DND-41 (cell line): ENCODE measurements around the gene NEDD4L.
"Not testable (repeated sequence)": the region's sequence is repeated elsewhere in the genome, so short reads cannot be mapped to it uniquely, and the experiment has no call there.

Experiments used
- ATAC-seq: fragments of 200-7000 bp; cut with Tn5 transposase; 3 replicates; pipeline ENCODE4 v1.9.1; 2021; ENCODE audit warnings: low read depth; ENCODE audit not compliant: insufficient read depth
- DNase-seq: peaks from one replicate; pipeline ENCODE4 v3.0.0-alpha.2; 2020
- H2AFZ ChIP-seq: 2 replicates; pipeline ENCODE4 v1.6.0; 2012; ENCODE audit warnings: low read depth, low read length
- H3K27ac ChIP-seq: 2 replicates; pipeline ENCODE4 v1.5.1; 2012; ENCODE audit warnings: low read length, inconsistent platforms
- H3K27me3 ChIP-seq: fragments of 200-600 bp; sonication (generic); 2 replicates; pipeline ENCODE4 v1.6.0; 2012; ENCODE audit warnings: low read length, mild to moderate bottlenecking, inconsistent platforms; ENCODE audit not compliant: insufficient read depth, poor library complexity
- H3K36me3 ChIP-seq: 2 replicates; pipeline ENCODE4 v1.5.1; 2012; ENCODE audit warnings: low read length, inconsistent platforms; ENCODE audit not compliant: insufficient read depth
- H3K4me1 ChIP-seq: 2 replicates; pipeline ENCODE4 v1.5.1; 2012; ENCODE audit warnings: mild to moderate bottlenecking, low read length; ENCODE audit not compliant: insufficient read depth
- H3K4me2 ChIP-seq: 2 replicates; pipeline ENCODE4 v1.6.0; 2012; ENCODE audit warnings: mild to moderate bottlenecking, moderate library complexity, low read length, inconsistent platforms; ENCODE audit not compliant: insufficient read depth
- H3K4me3 ChIP-seq, 2 experiments: fragments of 200-600 bp in 1 of 2; shearing (Covaris generic) in 1 of 2; 2 replicates each; pipeline ENCODE4 v1.5.1; 2012 to 2016; ENCODE audit warnings: inconsistent platforms in 2 of 2, low read length in 2 of 2, mild to moderate bottlenecking in 2 of 2, low read depth in 1 of 2, moderate library complexity in 1 of 2
- H3K79me2 ChIP-seq: 2 replicates; pipeline ENCODE4 v1.6.0; 2012; ENCODE audit warnings: low read length, inconsistent platforms; ENCODE audit not compliant: insufficient read depth
- H3K9ac ChIP-seq: 2 replicates; pipeline ENCODE4 v1.6.0; 2012; ENCODE audit warnings: low read depth, mild to moderate bottlenecking, inconsistent platforms, low read length, moderate library complexity
- H3K9me3 ChIP-seq: 2 replicates; pipeline ENCODE4 v1.5.1; 2012; ENCODE audit warnings: low read length, moderate library complexity, mild to moderate bottlenecking, inconsistent platforms; ENCODE audit not compliant: insufficient read depth, severe bottlenecking
- H4K20me1 ChIP-seq: 2 replicates; pipeline ENCODE4 v1.6.0; 2012; ENCODE audit warnings: low read length; ENCODE audit not compliant: insufficient read depth
- EZH2 ChIP-seq: IDR thresholded peaks from 3 replicates; pipeline ENCODE4 v1.6.1; 2012; ENCODE audit warnings: borderline replicate concordance, low read depth, mild to moderate bottlenecking, moderate library complexity, low read length, inconsistent platforms; ENCODE audit not compliant: severe bottlenecking
- TF ChIP-seq, protein P1 (sequence below): IDR thresholded peaks from 2 replicates; pipeline ENCODE4 v1.5.1; 2012; ENCODE audit warnings: borderline replicate concordance, low read length, moderate library complexity, mild to moderate bottlenecking; ENCODE audit not compliant: poor library complexity, severe bottlenecking; ENCODE audit errors: extremely low read depth

NEDD4L gene

GRCh38 chr18:58047556-58047882, 3.5 kb downstream of the NEDD4L start:
- no peaks in the 10 kb centered on the region for H3K36me3 ChIP-seq
- TF ChIP-seq, protein P1, sequence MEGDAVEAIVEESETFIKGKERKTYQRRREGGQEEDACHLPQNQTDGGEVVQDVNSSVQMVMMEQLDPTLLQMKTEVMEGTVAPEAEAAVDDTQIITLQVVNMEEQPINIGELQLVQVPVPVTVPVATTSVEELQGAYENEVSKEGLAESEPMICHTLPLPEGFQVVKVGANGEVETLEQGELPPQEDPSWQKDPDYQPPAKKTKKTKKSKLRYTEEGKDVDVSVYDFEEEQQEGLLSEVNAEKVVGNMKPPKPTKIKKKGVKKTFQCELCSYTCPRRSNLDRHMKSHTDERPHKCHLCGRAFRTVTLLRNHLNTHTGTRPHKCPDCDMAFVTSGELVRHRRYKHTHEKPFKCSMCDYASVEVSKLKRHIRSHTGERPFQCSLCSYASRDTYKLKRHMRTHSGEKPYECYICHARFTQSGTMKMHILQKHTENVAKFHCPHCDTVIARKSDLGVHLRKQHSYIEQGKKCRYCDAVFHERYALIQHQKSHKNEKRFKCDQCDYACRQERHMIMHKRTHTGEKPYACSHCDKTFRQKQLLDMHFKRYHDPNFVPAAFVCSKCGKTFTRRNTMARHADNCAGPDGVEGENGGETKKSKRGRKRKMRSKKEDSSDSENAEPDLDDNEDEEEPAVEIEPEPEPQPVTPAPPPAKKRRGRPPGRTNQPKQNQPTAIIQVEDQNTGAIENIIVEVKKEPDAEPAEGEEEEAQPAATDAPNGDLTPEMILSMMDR, result no peak
- no peak for TF ChIP-seq EZH2
- H3K9me3 ChIP-seq, result no peaks in the 10 kb centered on the region
- ATAC-seq (no peak), DNase-seq (no peak)
- H4K20me1 ChIP-seq, result 0 out of 2 replicates have a peak, but pooled peaks cover 4% of the 10 kb centered on the region
- H3K27me3 ChIP-seq, result peaks cover 6% of the 10 kb centered on the region
- H2AFZ ChIP-seq, result no peak overlapping the region
- H3K9ac ChIP-seq, result no peak overlapping the region
- H3K4me1 ChIP-seq, result peaks cover 28% of the 10 kb centered on the region
- H3K79me2 ChIP-seq, result no peaks in the 10 kb centered on the region
- H3K4me2 ChIP-seq, result no peak overlapping the region
- H3K27ac ChIP-seq, result no peak overlapping the region
- H3K4me3 ChIP-seq, result no peak overlapping the region

- Histone ChIP-seq H3K4me3 (no peak overlapping the region), H3K4me2 (no peak overlapping the region), H3K4me1 (peaks cover 22% of the 10 kb centered on the region), H3K9me3 (no peaks in the 10 kb centered on the region), H3K9ac (no peak overlapping the region), H3K79me2 (no peaks in the 10 kb centered on the region), H3K27ac (no peak overlapping the region), H4K20me1 (0 out of 2 replicates have a peak, but pooled peaks cover 4% of the 10 kb centered on the region), H3K27me3 (peaks cover 6% of the 10 kb centered on the region), H2AFZ (no peak overlapping the region), H3K36me3 (no peaks in the 10 kb centered on the region)
- ATAC-seq, result no peak
- TF ChIP-seq, protein P1, result no peak
- no peak for TF ChIP-seq EZH2
- no peak for DNase-seq
These were observed 4.1 kb downstream of the NEDD4L start for GRCh38 chr18:58048081-58048642.

DNA sequence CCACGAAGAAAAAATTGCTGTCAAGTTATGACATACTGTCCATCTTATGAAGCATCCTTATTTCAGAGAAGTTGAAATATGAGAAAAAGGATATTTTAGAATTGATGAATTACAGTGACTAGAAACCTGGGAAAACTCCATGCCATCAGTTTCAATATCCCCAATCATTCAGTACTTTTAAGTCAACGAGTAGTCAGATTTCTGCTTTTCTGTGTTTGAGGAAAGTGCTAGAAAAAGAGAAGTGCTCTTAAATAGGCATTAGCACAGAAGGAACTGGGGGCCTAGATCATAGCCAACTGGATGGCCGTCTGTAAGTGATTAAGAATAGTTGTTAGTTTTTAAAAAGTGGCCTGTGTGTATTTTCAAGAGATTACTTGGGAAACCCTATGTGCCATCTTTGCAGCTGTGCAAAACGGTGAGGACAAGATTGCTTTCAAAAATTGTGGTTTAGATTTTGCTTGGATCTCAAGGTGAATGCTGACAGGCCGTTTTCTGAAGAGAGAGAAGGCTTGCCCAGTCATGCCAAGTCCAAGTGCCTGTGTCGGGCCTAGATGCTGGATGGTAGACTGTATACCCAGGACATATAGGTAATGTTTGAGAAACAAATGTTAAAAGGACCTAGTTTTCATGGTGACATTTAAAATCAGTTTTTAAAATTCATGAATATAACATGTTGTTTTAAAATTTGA, 5.1 kb downstream of the NEDD4L start:
- TF ChIP-seq EZH2, result no peak
- TF ChIP-seq, protein P1, result no peak
- Histone ChIP-seq H3K9ac (no peak overlapping the region), H2AFZ (no peak overlapping the region), H4K20me1 (0 out of 2 replicates have a peak, but pooled peaks cover 4% of the 10 kb centered on the region), H3K79me2 (no peaks in the 10 kb centered on the region), H3K27me3 (peaks cover 6% of the 10 kb centered on the region), H3K27ac (no peak overlapping the region), H3K4me3 (no peak overlapping the region), H3K9me3 (no peaks in the 10 kb centered on the region), H3K36me3 (no peaks in the 10 kb centered on the region), H3K4me1 (peaks cover 18% of the 10 kb centered on the region), H3K4me2 (no peak overlapping the region)
- DNase-seq (no peak), ATAC-seq (no peak)

GRCh38 chr18:58050963-58051362, 6.9 kb downstream of the NEDD4L start:
- H3K9ac ChIP-seq, H3K27me3 ChIP-seq, H3K27ac ChIP-seq, H3K79me2 ChIP-seq, ATAC-seq, H3K9me3 ChIP-seq, H2AFZ ChIP-seq, H4K20me1 ChIP-seq, H3K4me1 ChIP-seq, H3K36me3 ChIP-seq, H3K4me3 ChIP-seq, DNase-seq, H3K4me2 ChIP-seq: not testable (repeated sequence)
